Measurements from ENCODE around the gene ZNF674.
A peak's percentile ranks its signal among the peaks of the same experiment; 100 is the strongest.

Gene ZNF674

DNA sequence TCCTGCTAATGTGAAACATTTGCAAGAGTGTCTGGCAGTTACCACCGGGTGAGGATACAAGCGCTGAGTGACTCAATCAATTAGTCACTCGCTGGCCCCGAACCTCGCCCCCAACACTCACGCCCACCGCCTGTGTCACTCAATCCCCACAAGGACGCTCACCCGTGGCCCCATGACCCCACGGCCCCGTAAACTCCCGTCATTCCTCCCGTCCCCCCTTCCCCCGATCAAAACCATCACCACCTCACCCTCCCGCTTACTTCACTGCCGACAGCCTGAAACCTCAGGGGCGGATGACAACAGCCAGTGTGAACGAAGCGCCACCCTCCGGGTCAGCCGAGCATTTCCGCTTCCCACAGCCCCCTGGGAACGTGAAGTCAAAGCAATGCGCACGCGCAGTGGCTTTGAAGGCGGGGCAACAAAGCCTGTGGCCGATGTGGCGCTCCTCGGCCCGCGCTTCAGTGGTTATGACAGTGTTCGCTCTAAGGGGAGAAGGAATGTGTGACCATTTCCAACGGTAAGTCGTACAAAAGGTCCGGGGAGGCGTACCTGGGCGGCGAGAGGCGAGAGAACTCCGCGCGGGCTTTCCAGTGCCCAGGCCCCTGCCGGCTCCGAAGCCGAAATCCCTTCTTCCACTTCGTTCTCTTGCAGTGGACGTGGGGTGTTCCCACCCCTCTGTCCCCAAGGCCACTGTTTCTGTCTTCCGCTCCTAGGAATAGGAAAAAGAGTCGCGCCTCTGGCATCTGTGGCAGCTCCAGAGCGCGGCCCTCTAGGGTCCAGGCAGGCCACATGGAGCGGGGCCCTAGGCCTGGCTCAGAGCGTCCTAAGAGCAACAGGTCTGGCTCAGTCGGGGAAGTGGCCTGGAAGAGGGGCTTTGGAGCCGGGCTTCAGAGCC, at the start of gene ZNF674:
ZNF674 (minus strand) TSS at position 311 of the 895 bp plus-strand sequence. CDS start 3,334 bp downstream, outside the sequence.
- peak; percentile 82 for DNase-seq (ENCODE audit: low read depth)

DNA sequence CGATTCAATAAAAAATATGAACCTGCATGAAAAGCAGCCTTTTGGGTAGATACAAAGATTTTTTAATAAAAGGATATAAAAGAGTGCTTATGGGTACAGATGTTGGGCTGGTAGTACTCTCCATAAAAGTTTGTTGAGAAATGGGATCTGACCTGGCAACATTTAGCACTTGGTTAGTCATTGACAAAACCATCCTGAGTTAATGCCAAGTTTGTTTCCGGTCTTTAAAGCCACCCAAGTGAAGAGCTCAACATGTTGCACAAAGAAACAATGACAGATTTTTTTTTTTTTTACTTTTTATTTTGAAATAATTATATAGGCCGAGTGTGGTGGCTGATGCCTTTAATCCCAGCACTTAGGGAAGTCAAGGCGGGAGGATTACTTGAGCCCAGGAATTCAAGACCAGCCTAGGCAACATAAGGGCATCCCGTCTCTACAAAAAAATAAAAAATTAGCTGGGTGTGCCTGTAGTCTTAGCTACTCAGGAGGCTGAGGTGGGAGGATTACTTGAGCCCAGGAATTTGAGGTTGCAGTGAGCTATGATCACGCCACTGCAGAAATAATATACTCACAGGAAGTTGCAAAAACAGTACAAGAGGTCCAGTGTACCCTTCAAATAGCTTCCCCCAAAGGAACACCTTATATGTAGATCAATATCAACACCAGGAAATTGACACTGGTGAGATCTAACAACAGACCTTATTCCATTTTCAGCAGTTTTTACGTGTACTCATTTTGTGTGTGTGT, 44.9 kb upstream of the ZNF674 start:
- peak; percentile 62 for DNase-seq (ENCODE audit: low read depth)

DNA sequence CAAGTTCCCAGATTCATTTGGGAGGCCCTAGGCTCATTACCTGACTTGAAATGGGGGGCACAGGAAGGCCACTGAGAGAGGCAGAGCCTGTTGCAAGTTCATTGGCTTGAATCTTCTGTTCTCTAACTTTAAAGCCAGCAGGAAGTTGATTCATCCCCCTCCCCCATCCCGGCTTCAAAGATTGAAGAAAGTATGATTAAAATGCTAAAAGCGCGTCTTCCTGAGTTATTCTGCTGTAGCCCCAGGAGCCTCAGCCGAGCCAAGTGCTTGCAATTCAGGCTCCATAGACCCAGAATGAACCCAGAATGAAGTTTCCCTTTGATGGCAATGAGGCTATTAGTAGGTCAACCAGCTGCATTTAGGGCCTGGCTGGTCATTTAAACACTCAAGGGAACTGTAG, 43.0 kb upstream of the ZNF674 start:
- peak; percentile 73 for DNase-seq (ENCODE audit: low read depth)

DNA sequence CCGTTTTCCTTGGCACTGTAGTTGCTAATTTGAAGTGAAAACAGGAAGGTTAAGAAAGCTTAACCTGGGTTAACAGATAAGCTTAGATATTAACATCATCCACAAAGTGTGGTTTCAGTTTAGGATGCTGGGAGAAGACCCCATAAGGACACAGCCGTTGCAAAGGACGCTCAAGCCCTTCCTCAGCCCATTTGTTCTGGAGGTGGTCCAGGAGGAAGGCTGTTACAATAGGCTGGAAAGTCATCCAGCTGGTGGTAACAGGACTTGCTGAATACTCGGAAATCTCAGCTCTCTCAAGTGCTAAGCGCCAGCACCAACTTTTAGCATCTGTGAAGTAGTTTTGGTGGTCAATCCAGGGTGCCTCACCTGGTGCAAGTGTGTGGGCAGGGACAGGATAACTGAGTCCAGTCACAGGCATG, 42.5 kb upstream of the ZNF674 start:
- no peak for DNase-seq (ENCODE audit: low read depth)

DNA sequence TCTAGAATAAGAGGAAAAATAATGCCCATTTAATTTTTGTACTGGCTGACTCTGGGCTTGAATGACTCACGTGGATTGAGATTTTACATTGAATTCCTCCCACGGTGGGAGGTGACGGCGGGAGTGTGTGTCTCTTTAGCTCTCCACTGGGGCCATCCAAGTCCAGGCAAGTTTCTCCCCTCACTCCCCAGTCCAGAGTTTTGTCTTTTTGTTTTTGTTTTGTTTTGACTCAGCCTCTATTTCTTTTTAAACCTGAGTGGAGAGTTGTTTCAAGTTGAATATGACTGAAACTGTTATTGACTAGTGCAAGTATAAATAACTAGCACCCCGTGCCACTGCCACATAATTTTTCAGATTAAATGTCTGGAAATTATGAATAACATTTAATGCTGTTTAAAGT, 41.9 kb upstream of the ZNF674 start:
- peak; percentile 63 for DNase-seq (ENCODE audit: low read depth)

DNA sequence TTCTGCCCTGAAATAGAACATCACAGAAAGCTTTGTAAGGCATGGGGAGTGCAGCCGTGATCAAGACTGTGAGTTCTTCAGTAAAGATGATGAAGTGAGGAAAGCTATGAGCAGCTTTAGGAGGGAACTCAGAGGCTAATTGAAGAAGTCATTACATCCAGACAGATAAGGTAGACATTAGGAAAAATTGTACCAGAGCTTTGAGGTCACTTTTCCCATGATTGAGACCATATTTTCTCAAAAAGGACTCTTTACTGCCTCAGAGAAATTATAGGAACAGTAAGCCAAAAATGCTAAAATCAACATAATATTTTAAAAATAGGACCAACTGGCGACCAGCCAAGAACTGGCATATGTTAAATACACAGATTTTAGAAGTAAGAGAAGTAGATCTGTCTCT, 39.5 kb upstream of the ZNF674 start:
- DNase-seq (ENCODE audit: low read depth), result no peak

DNA sequence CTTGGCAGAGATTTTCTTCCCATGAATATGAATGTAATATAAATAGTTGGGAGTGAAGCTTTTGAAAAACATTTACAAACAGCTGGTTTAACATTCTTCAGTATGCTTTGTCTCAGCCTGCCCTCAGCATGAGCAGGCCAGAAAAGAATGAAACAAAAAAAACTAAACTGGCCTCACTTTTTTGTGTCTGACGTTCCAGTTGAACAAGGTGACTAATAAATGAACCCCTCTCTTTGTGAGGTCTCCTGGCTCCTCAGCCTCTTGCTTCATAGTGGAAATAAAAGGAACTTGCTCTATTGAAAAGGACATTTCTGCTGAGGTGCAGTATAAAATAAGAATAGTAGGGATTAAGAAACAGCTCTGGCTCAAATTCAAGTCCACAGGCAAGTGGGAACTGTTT, 37.7 kb upstream of the ZNF674 start:
- DNase-seq (ENCODE audit: low read depth), result peak; percentile 87

DNA sequence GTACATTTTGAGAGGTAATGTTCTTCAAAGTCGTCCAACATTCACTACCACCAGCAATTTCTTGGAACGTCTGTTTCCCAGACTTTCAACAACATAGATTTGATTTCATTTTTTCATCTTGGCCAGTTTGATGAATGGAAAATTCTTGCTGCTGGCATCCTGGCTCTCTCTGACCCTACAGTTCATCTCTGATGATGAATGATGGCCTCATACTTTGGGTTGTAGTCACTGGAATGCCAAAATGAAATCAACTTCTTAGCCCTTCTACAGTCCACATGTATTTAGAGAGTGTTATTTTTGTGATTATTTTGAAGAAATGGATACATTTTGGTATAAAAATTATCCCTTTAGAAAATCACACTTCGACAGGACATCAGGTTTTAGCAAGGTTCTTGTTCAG, 37.1 kb upstream of the ZNF674 start:
- peak; percentile 72 for DNase-seq (ENCODE audit: low read depth)

DNA sequence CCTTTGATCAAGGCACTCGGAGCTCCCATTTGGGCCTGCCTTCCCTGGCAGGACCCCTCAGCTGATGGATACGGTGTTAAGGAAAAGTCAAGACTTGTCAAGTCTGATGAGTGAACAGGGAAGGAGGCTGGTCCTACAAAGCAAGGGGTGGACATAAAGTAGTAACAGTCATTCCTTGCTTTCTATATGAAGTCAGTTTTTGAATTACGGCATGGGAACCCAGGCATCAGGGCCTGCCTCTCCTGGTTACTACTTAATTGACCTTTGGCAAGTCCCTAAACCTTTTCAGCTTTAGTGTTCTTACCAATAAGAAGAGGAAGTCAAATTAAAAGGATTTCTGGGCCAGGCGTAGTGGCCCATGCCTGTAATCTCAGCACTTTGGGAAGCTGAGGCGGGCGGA, 35.4 kb upstream of the ZNF674 start:
- no peak for DNase-seq (ENCODE audit: low read depth)

DNA sequence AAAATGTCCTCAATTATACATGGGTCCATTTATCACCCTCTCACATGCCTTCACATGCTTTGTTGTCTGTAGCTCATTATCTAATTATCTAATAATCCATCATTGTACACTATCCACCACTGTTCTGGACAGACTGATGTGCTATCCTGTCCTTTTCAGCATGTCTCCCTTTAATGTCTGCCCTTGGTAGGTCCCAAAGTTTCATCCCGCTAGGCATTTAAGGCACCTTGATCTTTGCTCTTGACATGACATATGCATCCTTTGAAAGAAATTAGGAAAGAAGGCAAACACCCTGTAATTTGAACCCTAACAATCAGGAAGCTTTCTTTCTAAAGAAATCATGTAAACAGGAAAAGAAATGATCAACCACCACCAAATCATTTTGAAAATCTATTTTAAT, 34.0 kb upstream of the ZNF674 start:
- no peak for DNase-seq (ENCODE audit: low read depth)

DNA sequence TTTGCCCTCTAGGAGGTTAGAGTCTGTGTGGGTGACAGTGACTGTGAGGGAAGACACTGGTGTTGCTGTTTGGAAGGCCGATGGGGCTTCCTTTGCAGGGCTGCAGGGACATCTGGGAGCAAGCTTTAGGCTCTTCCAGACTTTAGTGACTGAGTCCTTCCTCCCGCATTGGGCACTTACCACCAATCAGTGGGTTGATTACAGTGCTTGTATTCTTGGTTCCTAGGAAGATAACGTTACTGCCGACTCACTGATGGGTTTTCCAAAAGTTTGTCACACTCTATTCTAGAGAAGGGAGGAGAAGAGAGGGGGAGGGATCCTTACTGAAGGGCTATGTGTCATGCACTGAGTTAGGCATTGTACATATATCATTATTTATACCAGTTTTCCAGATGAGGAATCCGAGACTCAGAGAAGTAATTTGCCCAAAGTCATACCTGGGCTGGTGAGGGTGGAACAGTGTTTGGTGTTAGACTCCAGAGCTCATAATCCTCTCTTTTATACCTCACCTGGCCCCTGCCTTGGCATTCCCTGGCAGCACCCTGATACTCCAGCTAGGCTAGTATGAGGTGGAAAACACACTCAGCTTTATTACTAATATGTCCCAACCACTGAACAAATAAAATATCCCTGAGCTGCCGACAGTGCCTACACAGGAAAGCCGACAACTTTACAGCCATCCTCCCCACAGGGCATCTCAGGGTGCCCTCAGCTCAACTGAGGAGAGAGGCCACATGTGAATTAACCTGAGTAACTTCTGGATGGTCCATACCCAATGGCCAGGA, 32.2 kb upstream of the ZNF674 start:
- peak; percentile 44 for DNase-seq (ENCODE audit: low read depth)

DNA sequence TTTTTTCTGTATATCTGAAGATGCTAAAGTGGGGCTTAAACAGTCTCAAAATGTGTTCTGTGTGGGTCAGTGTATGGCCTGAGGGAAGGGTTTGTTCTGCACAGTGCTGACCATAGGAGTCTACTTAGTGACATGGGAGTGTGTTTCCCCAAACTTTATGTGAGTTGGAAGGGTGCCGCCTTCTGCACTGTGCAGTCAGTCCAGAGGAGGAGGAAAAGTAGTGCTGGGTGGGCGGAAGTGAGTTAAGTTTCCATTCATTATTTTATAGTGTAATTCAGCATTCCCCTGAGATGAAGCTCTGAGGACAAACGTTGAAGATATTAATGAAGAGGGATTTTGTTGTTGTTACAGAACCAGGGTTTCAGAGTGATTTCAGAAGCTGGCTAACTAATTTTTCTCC, 31.2 kb upstream of the ZNF674 start:
- DNase-seq (ENCODE audit: low read depth), result no peak

DNA sequence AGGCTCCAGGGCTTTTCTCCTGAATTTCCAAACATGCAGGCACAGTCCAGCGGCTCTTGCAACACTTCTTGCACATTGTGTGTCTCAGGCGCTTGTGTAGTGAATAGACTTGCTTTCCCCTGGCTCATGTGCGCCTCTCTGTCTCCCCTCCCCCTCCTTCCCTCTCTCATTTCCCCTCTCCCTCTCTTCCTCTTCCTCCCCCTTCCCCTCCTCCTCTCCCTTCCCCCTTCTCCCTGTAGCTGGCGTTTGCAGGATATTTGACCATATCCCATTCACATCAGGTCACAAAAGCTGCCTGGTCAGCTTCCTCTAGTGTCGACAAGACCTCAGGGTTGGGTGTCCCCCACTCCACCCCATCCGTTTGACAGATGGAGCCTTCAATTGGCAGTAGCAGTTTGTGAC, 30.8 kb upstream of the ZNF674 start:
- peak; percentile 70 for DNase-seq (ENCODE audit: low read depth)

DNA sequence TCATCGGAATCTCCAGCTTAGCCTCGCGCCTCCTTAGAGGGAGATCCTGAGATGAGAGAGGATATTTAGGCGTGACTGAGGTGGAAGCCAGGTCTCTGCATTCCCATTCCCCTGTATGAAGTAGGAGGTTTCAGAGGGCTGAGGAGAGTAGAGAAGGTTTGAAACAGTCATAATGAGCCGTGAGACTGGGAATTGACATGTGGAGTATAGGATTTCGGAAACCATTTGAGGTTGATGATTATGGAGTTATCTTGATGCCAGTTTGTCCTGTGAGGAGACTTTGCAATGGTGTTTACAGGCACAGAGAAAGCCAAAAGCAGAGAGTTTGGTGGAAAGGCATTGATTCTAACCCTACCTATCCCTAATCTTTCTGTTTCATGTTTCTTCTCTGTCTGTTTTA, 30.4 kb upstream of the ZNF674 start:
- no peak for DNase-seq (ENCODE audit: low read depth)

DNA sequence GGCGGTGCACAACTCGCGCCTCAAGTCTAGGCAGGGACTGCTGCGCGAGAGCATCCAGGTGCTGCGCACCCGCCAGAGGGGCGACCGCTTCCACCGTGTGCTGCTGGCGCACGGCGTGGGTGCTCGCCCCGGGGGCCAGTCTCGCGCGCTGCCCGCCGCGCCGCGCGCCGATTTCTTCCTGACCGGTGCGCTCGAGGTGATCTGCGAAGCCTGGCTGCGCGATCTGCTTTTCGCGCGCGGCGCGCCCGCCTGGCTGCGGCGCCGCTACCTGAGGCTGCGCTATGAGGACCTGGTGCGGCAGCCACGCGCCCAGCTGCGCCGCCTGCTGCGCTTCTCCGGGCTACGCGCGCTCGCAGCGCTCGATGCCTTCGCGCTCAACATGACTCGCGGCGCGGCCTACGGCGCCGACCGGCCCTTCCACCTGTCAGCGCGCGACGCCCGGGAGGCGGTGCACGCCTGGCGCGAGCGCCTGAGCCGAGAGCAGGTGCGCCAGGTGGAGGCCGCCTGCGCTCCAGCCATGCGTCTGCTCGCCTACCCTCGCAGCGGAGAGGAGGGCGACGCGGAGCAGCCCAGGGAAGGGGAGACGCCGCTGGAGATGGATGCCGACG, 29.7 kb upstream of the ZNF674 start:
- DNase-seq (ENCODE audit: low read depth), result no peak

DNA sequence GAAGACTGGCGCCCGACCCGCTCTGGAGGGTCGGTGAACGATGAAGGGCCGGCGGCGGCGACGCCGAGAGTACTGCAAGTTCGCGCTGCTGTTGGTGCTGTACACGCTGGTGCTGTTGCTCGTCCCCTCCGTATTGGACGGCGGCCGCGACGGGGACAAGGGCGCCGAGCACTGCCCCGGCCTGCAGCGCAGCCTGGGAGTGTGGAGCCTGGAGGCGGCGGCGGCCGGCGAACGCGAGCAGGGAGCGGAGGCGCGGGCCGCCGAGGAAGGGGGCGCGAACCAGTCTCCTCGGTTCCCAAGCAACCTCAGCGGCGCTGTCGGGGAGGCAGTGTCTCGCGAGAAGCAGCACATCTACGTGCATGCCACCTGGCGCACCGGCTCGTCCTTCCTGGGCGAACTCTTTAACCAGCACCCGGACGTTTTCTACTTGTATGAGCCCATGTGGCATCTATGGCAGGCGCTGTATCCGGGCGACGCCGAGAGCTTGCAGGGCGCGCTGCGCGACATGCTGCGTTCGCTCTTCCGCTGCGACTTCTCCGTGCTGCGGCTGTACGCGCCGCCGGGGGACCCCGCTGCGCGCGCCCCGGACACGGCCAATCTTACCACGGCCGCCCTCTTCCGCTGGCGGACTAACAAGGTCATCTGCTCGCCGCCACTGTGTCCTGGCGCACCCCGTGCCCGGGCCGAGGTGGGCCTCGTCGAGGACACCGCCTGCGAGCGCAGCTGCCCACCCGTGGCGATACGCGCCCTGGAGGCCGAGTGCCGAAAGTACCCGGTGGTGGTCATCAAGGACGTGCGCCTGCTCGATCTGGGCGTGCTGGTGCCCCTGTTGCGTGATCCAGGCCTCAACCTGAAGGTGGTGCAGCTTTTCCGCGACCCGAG, 28.9 kb upstream of the ZNF674 start:
- peak; percentile 54 for DNase-seq (ENCODE audit: low read depth)

DNA sequence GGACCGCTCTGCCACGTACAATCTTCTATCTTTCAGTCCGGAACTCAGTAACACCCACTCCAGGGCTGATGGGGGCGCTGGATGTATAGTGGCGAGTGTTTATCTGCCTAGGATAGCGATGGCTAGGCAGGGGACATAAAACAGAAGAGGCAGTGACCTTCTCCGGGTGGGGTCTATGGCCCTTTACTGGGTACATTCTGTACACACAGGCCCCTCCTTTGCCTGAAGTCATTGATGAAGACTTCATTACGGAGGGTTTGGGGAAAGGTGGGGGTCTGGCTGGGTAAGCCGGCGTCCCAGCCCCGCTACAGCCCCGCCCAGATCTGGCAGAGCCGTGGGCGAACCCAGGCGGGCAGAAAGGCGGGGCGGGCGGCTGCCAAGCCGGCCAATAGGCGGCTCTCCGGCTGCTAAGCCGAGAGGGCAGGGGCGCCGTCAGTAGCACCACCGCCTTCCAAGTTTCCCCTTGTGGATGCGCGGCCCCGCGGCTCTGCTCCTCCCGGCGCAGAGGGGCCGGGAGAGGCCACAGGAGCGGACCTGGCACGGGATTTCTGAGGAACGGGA, 28.2 kb upstream of the ZNF674 start, which contains the start of gene CHST7:
CHST7 (plus strand) TSS at position 435 of the 561 bp plus-strand sequence. CDS start 167 bp downstream, outside the sequence.
- peak; percentile 62 for DNase-seq (ENCODE audit: low read depth)

DNA sequence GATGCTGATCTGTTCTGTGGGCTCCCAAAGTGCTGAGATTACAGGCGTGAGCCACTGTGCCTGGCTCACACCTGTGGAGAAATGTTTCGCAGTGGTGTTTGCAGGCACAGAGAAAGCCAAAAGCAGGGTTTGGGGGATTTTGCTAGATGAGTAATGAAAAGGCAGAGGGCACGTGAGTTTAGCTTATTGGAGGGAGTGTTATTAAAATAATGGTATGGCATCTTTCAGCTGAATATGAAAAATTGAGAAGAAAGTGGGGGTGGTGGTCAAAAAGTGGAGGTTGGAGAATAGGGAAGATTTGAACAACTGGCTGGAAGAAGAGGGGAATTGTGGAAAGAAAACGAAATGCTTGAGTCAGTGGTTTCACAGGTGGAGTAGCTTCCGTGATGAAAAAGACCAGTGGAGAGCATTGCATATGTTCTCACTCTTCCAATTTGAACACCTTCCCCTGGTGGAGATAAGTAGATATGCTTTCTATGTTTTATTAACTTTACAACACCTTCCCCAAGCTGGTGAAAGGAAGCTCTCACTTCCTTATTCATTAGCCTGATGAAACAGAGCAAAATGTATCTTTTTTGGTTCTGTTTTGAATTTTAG, 27.2 kb upstream of the ZNF674 start:
- no peak for DNase-seq (ENCODE audit: low read depth)

DNA sequence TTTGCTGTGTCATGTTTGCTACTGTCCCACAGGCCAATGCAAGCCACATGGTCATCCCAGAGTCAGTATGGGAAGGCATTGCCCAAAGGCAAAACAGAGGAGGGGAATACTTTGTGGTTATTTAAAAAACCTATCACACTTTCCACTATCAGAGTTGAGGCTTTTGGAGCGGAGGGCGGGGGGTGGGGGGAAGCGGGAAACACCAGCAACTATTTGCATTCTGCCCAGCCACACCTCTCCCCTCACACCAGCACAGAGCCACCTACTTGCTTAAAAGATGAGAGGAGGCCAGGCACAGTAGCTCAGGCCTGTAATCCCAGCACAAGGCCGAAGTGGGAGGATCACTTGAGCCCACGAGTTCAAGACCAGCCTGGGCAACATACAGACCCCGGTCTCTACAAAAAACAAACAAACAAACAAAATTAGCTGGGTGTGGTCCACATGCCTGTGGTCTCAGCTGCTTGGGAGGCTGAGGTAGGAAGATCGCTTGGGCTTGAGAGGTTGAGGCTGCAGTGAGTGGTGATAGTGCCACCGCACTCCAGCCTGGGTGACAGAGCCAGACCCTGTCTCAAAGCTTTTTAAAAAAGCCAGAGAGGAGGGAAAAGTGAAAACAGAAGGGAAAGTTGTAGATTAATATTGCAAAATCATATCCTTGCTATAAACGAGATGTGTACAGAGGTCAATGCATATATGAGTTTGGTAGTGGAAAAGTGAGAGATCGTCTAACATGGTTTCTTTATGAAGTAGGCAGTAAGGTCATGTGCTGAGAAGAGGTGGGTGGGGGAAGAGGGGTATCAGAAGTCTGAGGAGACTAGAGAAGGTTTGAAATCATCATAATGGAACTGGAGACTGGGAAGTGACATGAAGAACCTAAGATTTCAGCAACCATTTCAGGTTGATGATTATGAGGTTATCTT, 26.5 kb upstream of the ZNF674 start:
- DNase-seq (ENCODE audit: low read depth), result no peak

All from amniotic epithelial cell (primary cell).